Activated CD8-positive, alpha-beta memory T cell treated with anti-CD3 and anti-CD28 coated beads for 24 hours (primary cell): ENCODE measurements around the gene TMEM234.

ENCODE experiments used
- DNase-seq: peaks from one replicate; pipeline ENCODE4 v3.0.0-alpha.2; 2020

The TMEM234 gene

DNA sequence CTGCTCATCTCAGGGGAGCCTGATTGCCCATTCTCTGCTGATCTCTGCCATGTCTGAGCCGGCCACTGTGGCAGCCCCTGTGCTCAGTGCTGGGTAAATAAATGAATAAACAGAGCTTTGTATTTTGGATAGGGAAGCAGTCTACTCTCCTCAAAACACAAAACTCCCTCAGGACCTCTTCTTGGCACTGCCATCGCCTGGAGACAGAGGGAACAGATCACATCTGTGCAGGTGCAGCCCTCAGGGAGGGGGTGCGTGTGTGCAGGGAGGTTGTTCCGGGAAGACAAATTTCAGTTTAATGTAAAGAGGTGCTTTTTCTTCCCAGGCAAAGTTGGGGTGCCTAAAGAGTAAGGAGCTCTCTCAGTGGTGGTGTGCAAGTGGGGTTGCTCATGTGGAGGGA is 17.2 kb upstream of the TMEM234 start:
- no peak for DNase-seq

DNA sequence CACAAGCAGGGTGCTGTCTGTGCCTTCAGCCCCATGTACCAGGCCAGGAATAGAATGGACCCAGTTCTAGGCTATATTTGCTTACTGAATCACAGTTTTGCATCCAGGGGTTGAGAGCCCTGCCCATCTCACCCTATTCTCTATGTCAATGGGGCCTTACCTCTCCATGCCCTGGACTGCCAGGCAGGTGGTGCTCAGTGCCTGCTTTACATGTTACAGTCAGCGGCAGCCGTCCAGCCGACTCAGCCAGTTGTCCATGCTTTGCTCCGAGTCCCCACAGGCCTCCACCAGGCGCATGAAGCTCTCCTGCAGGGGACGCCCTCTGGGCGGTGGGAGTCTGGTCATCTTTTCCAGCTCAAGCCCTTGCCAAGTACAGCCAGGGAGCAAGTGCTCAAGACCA is 12.6 kb upstream of the TMEM234 start:
- DNase-seq: no peak

DNA sequence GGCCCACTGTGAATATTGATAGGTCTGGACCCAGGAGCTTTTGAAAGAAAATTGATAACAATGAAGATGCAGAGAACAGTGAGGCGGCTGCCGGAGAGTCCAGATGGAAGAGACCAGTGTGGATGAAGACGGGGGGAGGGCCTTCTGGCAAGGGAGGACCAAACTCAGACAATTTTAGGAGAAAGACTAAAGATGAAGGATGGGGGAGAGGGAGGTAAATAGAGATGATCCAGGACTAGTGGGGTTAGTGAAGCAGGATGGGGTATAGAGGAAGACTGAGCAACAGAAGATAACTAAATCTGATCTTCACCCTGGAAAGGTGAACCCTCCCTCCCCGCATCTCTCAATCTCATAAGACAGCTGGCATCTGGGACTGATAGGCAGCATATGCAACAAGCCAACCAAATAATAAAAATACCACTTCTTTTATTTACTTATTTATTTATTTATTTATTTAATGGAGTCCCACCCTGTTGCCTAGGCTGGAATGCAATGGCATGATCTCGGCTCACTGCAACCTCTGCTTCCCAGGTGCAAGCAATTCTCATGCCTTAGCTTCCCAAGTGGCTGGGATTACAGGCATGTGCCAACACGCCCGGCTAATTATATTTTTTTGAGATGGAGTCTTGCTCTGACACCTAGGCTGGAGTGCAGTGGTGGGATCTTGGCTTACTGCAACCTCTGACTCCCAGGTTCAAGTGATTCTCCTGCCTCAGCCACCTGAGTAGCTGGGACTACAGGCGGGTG is 10.6 kb upstream of the TMEM234 start:
- DNase-seq: no peak

DNA sequence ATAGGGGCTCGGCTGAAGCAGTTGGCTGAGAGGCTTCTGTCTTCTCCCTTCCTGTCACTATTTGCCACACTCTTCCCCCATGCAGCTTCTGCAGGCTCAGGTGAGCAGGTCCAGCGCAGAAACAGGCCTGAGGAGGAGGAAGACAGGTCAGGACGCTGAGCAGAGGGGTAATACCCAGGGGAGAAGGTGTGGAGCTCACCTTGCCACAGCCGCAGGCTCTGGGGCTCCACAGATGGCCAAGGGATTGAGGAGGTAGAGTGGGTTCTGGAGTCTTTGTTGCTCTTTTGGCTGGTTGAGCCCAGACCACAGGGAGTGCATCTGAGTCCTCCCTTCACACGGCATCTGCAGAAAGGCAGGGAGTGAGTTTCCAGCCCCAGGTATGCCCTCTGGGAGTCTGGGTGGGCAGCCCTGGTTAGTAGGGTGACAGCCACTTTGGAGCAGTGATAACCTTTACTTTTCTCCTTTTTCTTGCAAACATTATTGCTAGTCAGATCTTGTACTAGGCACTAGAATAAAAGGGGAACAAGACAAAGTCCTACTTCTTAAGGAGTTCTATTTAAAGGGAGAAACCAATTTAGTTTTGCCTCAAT is 9.8 kb upstream of the TMEM234 start:
- no peak for DNase-seq

DNA sequence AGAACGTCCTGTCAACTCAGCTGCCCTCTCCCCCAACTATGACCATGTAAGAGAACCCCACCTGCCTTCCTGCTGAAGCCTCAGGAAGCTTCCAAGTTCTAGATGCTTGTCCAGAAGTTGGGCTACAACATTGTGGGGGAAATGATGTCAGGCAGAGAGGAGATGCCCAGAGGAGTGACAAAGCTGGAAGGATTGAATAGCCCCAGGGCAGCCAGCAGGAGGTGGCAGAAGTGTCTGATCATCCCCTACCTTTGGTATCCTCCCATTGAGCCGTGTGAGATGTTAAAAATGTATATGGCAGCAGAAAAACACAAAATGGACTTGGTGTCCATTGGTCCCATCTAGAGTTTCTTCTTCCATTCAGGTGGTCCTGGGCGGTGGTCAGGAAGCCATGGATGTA is 6.6 kb upstream of the TMEM234 start:
- DNase-seq: no peak

DNA sequence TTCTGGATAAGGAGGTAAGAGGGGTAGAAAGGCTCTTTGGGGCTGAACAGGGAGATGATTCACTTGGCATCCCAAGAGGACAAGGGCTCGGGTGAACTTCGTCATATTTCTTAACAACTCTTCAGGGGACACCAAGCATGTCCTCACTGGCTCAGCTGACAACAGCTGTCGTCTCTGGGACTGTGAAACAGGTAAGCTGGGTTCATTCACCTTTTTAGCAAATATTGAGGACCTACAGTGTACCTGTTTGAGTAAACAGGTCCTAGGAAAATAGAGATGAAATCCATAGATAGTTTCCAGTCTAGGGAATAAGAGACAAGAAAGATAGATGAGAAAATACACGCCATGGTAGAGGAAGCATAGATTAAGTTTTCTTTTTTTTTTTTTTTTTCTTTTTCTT is 2.1 kb upstream of the TMEM234 start:
- no peak for DNase-seq

DNA sequence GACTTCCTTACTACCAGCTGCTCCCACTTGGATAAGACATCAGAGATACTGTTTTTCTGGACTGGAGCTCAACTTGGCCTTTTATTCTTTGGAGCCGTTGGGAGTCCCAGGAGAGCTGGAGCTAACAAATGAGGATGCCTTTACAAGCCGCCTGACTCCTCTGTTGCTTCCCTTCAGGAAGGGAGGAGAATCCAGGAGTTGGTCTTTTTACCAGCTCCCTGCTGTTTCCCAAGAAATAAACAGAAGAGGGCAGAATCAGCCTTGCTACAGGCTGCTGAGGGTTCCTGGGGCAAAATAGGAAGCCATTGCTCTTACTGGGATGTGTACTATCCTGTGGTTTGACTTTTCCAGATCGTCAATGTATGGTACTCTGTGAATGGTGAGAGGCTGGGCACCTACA is 1.5 kb upstream of the TMEM234 start:
- no peak for DNase-seq

DNA sequence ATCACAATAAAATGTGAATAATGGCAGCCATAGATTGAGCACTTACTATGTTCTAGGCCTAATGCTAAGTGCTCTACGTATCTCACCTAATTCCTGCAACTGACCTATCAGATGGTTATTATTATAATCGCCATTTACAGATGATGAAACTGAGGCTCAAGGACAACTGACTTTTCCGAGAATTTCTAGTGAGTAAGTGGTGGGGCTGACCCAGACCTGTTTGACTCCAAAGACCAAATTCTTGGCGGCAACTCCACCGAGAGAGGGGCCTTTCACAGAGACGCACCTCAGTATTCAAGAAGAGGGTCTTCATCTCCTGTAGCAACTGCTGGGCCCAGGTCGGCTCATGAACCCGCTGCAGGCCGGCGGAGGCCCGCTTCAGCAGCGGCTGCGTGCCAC is 573 bp downstream of the TMEM234 start:
- DNase-seq: no peak

DNA sequence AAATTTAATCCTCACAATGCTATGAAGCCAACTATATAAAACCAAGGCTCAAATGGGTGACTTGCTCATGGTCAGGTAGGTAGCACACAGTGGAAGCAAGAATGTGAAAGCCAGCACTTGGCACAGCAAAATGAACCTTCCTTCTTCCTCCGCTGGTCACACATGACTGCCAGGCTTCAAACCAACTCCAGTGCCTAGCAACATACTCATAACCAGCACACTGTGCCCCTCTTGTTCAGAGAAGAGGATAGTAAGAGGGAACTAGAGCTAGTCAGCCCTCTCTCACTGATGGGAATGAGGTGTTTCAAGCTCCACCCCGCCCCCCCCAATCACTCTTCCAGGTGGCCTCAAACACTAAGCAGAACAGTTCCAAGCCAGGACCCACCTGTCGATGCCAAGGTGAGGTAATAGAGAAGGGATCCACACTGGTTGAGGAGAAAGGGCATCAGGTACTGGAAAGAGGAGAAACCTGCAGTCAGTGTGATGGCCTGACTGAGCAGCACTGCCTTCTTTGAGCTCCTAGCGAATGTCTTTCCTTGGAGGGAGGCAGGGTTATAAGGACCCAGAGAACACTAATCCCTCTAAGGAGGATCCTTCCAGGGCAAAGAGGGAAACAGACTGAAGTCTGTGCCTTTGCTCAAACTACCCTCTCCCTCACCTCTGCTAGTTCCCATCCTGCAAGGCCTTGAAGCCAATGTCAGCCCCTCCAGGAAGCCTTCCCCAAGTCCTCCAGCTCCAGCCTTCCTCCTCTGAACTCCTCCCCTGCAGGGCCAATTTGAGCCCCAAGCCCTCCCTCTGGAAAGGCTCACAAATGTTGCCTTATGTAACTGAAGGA is 1.2 kb downstream of the TMEM234 start:
- DNase-seq: no peak

DNA sequence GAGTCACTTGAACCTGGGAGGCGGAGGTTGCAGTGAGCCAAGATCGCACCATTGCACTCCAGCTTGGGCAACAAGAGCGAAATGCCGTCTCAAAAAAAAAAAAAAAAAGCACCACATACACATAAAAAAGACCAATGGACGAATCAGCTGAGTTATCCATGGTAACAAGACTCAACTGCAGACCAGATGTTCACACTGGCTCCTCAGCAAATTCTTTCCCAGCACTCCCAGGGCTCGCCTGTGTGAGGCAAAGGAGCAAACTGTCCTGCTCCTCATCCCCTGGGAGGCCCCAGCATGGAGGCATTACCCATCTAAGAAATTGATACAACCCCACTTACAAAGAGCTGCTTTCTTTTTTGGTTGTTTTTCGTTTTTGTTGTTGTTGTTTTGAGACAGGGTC is 3.1 kb downstream of the TMEM234 start:
- DNase-seq: no peak

DNA sequence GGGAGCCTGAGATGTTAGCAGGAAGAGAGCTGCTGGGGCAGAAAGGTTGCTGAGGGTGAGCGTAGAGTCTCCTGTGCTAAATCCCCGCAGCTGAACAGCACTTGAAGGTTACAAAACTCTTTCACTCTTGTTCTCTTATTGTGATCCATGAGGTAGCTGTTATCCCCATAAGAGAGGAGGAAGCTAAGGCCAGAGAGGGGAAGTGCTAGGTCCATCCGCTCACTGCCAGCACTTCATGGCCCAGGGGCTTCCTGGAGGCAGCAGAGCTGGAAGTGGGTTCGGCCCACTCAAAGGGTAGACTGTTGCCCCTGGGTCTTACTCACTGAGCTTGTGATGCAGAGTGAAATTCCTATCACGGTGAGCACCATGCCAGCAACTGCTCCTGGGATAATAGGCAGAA is 5.6 kb downstream of the TMEM234 start:
- DNase-seq: no peak

DNA sequence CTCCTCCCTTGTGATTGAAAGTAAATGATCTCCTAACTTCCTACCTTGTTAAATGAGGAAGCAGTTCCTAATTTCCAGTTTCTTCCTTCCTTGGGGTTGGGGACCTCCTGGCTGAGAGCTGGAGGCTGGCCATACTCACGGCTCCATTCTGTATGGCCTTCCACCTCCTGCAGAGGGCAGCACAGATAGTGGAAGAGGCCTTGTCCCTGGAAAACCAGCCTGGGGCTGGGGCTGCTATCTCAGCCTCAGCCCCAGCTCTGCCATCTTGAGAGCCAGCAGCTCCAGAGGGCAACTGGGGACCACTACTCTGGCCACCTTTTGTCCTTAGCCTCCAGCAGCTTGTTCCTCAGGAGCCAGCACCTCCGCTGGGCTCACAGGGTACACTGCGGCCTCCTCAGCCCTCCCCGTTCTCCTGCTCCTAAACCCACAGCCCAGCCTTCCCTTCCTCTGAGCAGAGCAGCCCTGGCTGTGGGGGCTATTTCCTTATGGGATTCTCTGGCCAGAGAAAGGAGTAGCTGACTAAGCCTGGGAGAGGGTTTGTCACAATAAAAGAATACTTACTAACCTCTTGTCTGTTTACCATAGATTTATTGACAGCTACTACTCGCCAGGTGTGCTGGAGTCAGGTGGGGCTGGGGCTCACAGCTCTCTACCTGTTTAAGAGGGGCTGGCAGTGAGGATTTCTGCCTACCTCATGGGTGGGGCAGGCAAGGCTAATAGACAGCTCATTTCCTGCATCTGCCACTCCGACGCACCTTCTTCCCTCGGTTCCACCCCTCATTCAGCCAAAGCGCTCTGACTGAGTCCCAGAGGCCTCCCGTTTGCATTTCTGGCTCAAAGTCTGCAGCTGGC is 6.3 kb downstream of the TMEM234 start:
- DNase-seq: peak; percentile 80

DNA sequence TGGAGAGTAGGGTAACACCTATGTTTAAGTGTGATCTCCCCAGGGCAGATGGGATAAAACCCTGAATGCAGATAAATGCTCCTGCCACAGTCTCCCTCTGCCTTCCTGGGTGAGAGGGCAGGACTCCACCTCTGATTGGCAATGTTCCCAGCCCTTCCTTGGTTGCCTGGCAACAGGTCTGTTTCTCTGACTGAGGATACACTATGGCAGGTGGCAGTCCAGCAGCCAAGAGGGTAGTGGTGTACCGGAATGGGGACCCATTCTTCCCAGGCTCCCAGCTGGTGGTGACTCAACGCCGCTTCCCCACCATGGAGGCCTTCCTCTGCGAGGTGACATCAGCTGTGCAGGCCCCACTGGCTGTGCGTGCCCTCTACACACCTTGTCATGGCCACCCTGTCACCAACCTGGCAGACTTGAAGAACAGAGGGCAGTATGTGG is 13.2 kb downstream of the TMEM234 start, which contains the start of gene DCDC2B:
Gene DCDC2B (plus strand): TSS at position 199 of the 438 bp plus-strand sequence. CDS start 5 bp downstream, at position 204.
- DNase-seq: no peak

DNA sequence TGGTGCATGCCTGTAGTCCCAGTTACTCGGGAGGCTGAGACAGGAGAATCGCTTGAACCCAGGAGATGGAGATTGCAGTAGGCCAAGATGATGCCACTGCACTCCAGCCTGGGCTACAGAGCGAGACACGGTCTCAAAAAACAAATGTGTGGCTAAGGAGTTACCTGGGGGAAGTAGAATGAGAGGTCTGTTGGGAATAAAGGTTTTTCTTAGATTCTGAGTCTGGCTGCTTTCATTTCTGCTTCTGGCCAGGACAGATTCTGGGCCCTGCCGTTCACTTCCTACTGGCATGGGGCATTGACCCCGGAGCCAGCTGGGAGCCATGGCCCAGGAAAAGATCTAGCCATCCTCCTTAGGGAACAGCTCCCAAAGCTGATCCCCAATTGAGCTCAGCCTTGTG is 13.7 kb downstream of the TMEM234 start:
- DNase-seq: no peak

DNA sequence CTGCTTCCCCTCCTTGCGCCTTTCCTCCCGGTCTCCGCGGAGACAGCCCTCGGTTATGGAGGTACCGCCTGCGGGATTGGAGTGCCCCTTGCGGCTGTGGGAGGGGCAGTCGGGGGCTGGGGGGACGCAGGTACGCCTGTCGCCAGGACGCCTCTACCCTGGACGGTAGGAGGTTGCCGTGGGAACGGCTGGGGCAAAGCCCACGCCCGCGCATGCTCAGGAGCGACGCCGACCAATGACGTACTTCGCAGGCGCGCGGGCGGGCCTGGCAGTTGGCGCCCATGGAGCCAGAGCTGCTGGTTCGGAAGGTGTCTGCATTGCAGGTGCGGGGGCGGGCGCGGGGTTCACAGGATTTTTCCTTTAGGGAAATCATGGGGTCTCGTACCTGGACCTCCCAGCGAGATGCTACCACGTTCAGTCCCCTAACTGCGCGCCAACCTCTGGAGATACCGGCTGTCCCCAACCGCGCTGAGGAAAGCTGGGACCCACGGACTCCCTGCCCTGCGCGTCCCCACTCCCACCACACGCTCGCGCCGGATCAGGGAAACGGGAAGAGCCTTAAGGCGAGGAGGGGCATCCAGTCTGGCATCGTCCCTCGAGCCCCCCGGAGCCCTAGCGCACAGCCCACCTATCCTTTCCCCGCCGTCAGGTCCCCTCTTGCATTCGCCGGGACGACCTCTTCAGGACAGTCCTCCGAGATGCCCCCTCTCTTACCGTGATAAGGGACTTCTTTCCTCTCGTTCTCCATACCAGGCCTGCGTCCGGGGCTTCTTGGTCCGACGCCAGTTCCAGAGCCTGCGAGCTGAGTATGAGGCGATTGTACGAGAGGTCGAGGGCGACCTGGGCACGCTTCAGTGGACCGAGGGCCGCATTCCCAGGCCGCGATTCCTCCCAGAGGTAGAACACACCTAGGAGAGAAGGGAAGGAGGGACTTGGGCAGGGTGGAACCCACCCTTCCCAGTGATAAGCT is 16.5 kb downstream of the TMEM234 start, which contains the start of gene IQCC:
Gene IQCC (plus strand): TSS at position 271 of the 970 bp plus-strand sequence. CDS start 11 bp downstream, at position 282.
- peak; percentile 91 for DNase-seq

DNA sequence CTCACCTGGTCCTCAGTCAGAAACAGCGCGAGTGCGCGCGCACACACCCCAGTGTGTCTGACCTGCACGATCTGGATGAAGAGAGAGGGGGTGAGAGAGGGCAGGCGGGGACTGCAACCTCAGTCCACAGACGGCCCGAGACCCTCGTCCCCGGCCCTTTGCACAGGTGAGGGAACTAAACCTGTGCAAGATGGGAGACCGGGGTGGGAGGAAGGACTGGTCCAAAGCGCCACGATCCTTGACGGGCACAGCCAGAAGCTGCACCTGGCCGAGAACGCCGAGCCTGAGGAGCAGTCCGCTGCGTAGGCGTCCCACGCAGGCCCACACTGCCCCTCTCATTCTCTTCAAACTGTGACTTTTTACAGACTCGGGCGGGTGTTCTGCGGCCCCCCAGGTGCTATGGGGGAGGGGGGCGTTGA is 17.2 kb downstream of the TMEM234 start:
- DNase-seq: no peak

DNA sequence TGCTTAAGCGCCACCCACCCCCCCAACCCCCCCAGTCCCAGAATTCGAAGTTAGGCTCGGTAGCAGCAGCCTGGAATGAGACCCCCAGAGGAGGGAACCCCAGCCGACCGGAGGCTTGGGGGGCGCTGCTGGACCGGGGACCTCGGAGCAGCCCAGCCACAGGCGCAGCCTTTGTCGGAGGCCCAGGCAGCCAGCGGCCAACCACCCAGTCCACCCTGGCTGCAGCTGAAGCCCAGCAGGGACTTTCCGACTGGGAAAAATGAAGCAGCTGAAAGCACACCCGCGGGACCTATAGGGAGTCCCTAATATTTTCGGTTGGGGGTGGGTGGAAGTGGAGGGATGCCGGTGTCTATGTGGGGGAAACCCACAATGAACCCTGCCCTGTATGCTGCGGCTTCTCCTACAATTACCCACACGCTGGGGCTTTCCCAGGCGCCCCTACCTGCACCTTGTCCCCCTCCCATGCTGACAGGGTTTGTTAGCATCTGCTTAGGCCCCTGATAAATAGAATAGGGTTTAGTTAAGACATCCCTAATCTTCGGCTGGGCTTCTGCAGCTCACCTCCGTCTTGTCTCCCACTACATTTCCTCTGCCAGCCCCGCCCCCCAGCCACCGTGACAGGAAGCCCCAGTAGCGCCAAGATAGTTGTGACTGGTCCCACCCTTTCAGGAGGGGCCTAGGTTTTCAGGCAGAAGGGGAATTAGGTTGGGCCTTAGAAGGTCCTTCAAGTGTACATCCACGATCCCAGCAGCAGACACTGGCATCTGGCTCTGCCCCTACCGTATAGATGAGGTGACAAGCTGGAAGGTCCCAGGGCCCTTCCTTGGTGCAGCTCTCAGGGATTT is 20.9 kb downstream of the TMEM234 start:
- peak; percentile 90 for DNase-seq

DNA sequence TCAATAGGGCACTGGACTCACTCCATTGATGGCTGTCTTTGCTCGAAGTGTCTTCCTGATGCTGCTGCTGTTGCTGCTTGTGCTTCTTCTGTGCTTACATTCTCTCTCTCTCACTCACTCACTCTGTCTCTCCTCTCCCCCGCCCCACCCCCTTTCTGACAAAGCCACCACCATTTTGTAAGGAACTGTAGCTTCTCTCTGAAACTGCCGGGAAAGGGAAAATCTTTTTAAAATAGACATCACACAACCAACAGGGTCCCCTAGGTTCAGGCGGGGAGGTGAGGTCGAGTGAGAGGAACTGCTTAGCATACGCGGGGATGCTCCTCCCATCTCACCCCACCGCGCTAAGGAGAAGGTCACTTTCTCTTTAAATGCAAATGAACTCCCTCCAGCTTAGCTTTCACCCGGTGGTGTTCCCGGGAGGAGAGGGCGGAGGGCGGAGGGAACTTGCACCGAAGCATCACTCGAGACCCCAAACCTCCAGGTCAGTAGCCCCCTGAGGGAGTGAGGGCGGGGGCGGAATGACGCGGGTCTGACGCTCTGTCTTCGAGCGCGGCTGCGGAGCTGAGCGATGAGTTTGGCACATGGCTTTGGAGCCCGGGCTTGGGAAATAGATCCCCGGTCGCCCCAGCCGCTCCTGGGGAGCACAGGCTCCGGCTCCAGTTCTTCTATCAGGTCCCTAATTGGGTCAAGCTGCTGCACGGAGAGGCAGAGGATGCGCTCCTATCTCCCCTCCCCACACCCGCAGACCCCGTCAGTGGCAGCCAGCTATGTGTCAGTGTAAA is 21.7 kb downstream of the TMEM234 start, which contains the start of gene CCDC28B:
Gene CCDC28B (plus strand): TSS at position 370 of the 785 bp plus-strand sequence. CDS start 1,341 bp downstream, outside the sequence.
- peak; percentile 85 for DNase-seq

DNA sequence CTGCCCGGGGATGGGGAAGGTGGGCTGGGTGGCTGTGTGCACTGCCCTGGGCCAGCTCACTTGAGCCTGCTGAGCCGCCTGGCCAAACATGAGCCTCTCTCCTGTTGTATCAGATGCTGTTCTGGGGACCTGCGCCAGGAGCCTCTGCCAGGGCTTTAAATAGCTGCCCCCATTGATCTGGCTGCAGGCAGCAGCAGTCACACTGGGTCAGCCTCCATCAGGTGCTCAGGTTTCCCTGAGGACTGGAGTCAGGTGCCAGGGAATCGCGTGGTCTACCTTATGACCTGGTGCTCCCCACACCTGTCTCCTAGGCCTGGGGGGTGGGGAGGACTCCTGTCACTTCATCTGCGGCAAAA is 22.5 kb downstream of the TMEM234 start:
- no peak for DNase-seq
